HepG2 (cell line): ENCODE measurements around the gene RCE1. TPM values are rescaled to one million over a fixed set of nuclear protein-coding genes. Genes with fewer than 3 reads are reported as not detected.
A peak's percentile ranks its signal among the peaks of the same experiment; 100 is the strongest.

Experiments used
- AGO1 ChIP-seq: fragments of 200-400 bp; formaldehyde crosslinking; IDR thresholded peaks from 2 replicates; pipeline ENCODE4 v1.6.1; 2017; ENCODE audit warnings: mild to moderate bottlenecking, low read depth, low read length, moderate library complexity; ENCODE audit not compliant: poor library complexity, severe bottlenecking
- AKAP8 ChIP-seq: sonication (generic); formaldehyde crosslinking; IDR thresholded peaks from 2 replicates; pipeline ENCODE4 v1.5.1; 2020; ENCODE audit warnings: mild to moderate bottlenecking, missing genetic modification reagents
- ATRX ChIP-seq: sonication (generic); formaldehyde crosslinking; IDR thresholded peaks from 2 replicates; pipeline ENCODE4 v1.4.0; 2020; ENCODE audit warnings: missing genetic modification reagents, borderline replicate concordance
- FOXC1 ChIP-seq: sonication (generic); formaldehyde crosslinking; IDR thresholded peaks from 2 replicates; pipeline ENCODE4 v1.8.0; 2022; ENCODE audit warnings: mild to moderate bottlenecking, missing genetic modification reagents, borderline replicate concordance
- FOXM1 ChIP-seq: sonication (generic); formaldehyde crosslinking; IDR thresholded peaks from 2 replicates; pipeline ENCODE4 v1.5.0; 2020; ENCODE audit warnings: missing genetic modification reagents
- GABPB1 ChIP-seq: IDR thresholded peaks from 2 replicates; pipeline ENCODE4 v1.6.1; 2016; ENCODE audit warnings: mild to moderate bottlenecking, missing genetic modification reagents, moderate library complexity, missing compliant biosample characterization
- HES4 ChIP-seq: sonication (generic); formaldehyde crosslinking; IDR thresholded peaks from 2 replicates; pipeline ENCODE4 v1.9.0; 2021; ENCODE audit warnings: mild to moderate bottlenecking, missing genetic modification reagents, borderline replicate concordance
- MAZ ChIP-seq, 2 experiments: sonication (generic) in 1 of 2; formaldehyde crosslinking in 1 of 2; IDR thresholded peaks; 2 replicates each; pipeline versions ENCODE4 v1.5.0 to v1.6.1; 2012 to 2020; ENCODE audit warnings: low read depth in 2 of 2, mild to moderate bottlenecking in 2 of 2, borderline replicate concordance in 1 of 2, improper control_type of control experiment in 1 of 2, low read length in 1 of 2, missing genetic modification reagents in 1 of 2, moderate library complexity in 1 of 2
- PAWR ChIP-seq: sonication (generic); formaldehyde crosslinking; IDR thresholded peaks from 2 replicates; pipeline ENCODE4 v1.4.0; 2020; ENCODE audit warnings: missing genetic modification reagents, mild to moderate bottlenecking, borderline replicate concordance
- POLR2G ChIP-seq: fragments of 200-400 bp; formaldehyde crosslinking; IDR thresholded peaks from 2 replicates; pipeline ENCODE4 v1.6.1; 2018; ENCODE audit warnings: mild to moderate bottlenecking, low read depth, low read length, moderate library complexity
- RBFOX2 ChIP-seq: fragments of 200-400 bp; formaldehyde crosslinking; IDR thresholded peaks from 2 replicates; pipeline ENCODE4 v1.6.1; 2017; ENCODE audit warnings: low read depth, mild to moderate bottlenecking, low read length
- RFX1 ChIP-seq: fragments of 450-650 bp; IDR thresholded peaks from 2 replicates; pipeline ENCODE4 v1.6.1; 2017
- SIN3B ChIP-seq: fragments of 150-350 bp; IDR thresholded peaks from 2 replicates; pipeline ENCODE4 v1.6.1; 2014; ENCODE audit warnings: low read length
- SP4 ChIP-seq: sonication (generic); formaldehyde crosslinking; IDR thresholded peaks from 2 replicates; pipeline ENCODE4 v1.8.1; 2023; ENCODE audit warnings: mild to moderate bottlenecking, missing genetic modification reagents
- TCF12 ChIP-seq, 2 experiments: fragments of 450-650 bp in 1 of 2; sonication (generic) in 1 of 2; formaldehyde crosslinking in 1 of 2; IDR thresholded peaks; 2 replicates each; pipeline versions ENCODE4 v1.6.1 to v1.8.0; 2017 to 2022; ENCODE audit warnings: antibody characterized with exemption in 1 of 2, mild to moderate bottlenecking in 1 of 2, missing genetic modification reagents in 1 of 2, moderate library complexity in 1 of 2
- YEATS2 ChIP-seq: sonication (generic); formaldehyde crosslinking; IDR thresholded peaks from 2 replicates; pipeline ENCODE4 v1.4.0; 2020; ENCODE audit warnings: missing genetic modification reagents, borderline replicate concordance
- ZIK1 ChIP-seq: sonication (generic); formaldehyde crosslinking; IDR thresholded peaks from 2 replicates; pipeline ENCODE4 v1.5.0; 2020; ENCODE audit warnings: mild to moderate bottlenecking, low read depth, missing genetic modification reagents, borderline replicate concordance
- ZMYM3 ChIP-seq: sonication (generic); formaldehyde crosslinking; IDR thresholded peaks from 2 replicates; pipeline ENCODE4 v1.5.1; 2020; ENCODE audit warnings: mild to moderate bottlenecking, missing genetic modification reagents
- ZNF451 ChIP-seq: sonication (generic); formaldehyde crosslinking; IDR thresholded peaks from 2 replicates; pipeline ENCODE4 v1.5.0; 2020; ENCODE audit warnings: mild to moderate bottlenecking, missing genetic modification reagents
- ZNF616 ChIP-seq: sonication (generic); formaldehyde crosslinking; IDR thresholded peaks from 2 replicates; pipeline ENCODE4 v1.5.0; 2020; ENCODE audit warnings: low read depth, mild to moderate bottlenecking, missing genetic modification reagents
- polyA plus RNA-seq, 8 experiments: library from polyadenylated mRNA; depleted of rRNA in 3 of 8; stranded (reverse) in 7 of 8; unstranded in 1 of 8; fragments of >200 nt; fragmentation: Illumina TruSeq in 4 of 8; extraction: Trizol in 4 of 8; gene quantifications; 2 replicates each; pipeline versions ENCODE4 v1.2.1 to v1.2.3, GENCODE V29; 2011 to 2016; ENCODE audit warnings: low read depth in 4 of 8, missing spikeins in 1 of 8, mixed read lengths in 1 of 8; ENCODE audit not compliant: insufficient read depth in 1 of 8
- total RNA-seq, 5 experiments: library from RNA; depleted of rRNA; stranded (reverse); fragments of >200 nt; fragmentation: Illumina TruSeq; extraction: Trizol; gene quantifications; 2 replicates each; pipeline ENCODE4 v1.2.3, GENCODE V29; 2016; ENCODE audit warnings: low read depth in 1 of 5
- TF ChIP-seq, protein P1 (sequence below): sonication (generic); formaldehyde crosslinking; IDR thresholded peaks from 2 replicates; pipeline ENCODE4 v1.5.1; 2020; ENCODE audit warnings: mild to moderate bottlenecking, missing genetic modification reagents, moderate library complexity
- TF ChIP-seq, protein P2 (sequence below): IDR thresholded peaks from 2 replicates; pipeline ENCODE4 v1.4.0; 2020; ENCODE audit warnings: mild to moderate bottlenecking, missing genetic modification reagents
- TF ChIP-seq, protein P3 (sequence below): sonication (generic); formaldehyde crosslinking; IDR thresholded peaks from 2 replicates; pipeline ENCODE4 v1.4.0; 2020; ENCODE audit warnings: missing genetic modification reagents; ENCODE audit errors: not compliant biosample characterization

RCE1 gene
- total and polyA plus RNA-seq, 2 of the 13 experiments (the other 11 are each of a cell fraction or from before 2014, with no cell fraction given) = 22.2 to 22.4 TPM

DNA sequence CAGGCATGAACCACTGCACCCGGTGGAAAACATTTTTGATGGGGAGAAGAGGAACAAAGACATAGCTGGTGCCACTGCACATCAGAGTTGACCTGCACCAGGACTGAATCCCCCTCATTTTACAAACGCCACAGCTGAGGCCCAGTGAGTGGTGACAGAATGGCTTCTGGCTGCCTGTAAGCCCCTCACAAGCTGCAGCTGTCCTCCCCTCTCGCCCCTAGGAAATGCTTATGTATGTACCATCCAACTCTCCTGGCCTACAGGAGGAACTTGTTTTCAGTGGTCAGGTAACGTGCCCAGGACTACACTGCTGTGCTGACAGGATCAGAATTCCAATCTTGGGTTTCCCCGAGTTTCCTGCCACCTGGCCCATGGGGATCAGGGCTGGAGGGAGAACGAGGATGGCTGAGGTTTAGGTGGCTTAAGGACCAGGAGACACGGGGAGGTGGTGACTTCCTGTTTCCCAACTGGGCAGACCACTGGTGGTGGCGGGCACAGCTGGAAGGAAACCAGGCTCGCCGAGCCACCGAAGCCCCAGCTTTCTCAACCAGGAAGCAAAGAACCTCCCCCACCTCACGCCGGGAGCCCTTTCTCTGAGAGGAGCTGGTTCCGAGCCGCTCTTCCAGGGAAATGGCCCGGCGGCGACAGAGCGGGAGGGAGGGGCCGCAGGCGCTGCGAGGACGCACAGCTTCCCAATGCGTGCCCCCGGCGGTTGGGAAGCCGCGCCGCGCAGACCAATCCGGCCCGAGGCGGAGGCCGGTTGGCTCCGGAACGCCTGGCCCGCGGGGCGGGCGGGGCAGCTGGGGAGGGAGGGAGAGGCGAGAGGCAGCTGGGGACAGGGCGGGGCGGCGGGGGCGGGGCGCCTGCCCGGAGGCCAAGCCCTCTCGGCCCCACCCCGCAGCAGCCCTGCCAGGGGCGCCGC is 12.6 kb downstream of the RCE1 start (continued):
- TF ChIP-seq RBFOX2 (peak; percentile 66; the same call in 1 of the 2 replicates), PAWR (CRISPR knock-in tag) (no peak), RFX1 (no peak), SP4 (0 out of 2 replicates have a peak, but pooled peaks have one; percentile 37), FOXM1 (CRISPR knock-in tag) (no peak), YEATS2 (CRISPR knock-in tag) (no peak), ATRX (CRISPR knock-in tag) (no peak), ZNF451 (CRISPR knock-in tag) (no peak), MAZ (IDR thresholded peaks at IDR 0.05; ENCODE audit: borderline replicate concordance, low read depth, low read length) (peak; percentile 50; the same call in 1 of the 2 replicates), MAZ (CRISPR knock-in tag; IDR thresholded peaks at IDR 0.05; ENCODE audit: low read depth) (peak; percentile 73; the same call in 1 of the 2 replicates), GABPB1 (CRISPR knock-in tag) (peak; percentile 70; the same call in 1 of the 2 replicates), ZNF616 (CRISPR knock-in tag) (no peak), ZMYM3 (CRISPR knock-in tag) (no peak), POLR2G (peak; percentile 79), ZIK1 (CRISPR knock-in tag) (no peak), AKAP8 (CRISPR knock-in tag) (peak; percentile 96; the same call in 1 of the 2 replicates), SIN3B (no peak), FOXC1 (CRISPR knock-in tag) (no peak), TCF12 (IDR thresholded peaks at IDR 0.05) (no peak), TCF12 (CRISPR knock-in tag; IDR thresholded peaks at IDR 0.05) (no peak), HES4 (CRISPR knock-in tag) (no peak), AGO1 (peak; percentile 82)
- TF ChIP-seq, protein P1, sequence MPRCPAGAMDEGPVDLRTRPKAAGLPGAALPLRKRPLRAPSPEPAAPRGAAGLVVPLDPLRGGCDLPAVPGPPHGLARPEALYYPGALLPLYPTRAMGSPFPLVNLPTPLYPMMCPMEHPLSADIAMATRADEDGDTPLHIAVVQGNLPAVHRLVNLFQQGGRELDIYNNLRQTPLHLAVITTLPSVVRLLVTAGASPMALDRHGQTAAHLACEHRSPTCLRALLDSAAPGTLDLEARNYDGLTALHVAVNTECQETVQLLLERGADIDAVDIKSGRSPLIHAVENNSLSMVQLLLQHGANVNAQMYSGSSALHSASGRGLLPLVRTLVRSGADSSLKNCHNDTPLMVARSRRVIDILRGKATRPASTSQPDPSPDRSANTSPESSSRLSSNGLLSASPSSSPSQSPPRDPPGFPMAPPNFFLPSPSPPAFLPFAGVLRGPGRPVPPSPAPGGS (CRISPR knock-in tag) = no peak
- TF ChIP-seq, protein P2, sequence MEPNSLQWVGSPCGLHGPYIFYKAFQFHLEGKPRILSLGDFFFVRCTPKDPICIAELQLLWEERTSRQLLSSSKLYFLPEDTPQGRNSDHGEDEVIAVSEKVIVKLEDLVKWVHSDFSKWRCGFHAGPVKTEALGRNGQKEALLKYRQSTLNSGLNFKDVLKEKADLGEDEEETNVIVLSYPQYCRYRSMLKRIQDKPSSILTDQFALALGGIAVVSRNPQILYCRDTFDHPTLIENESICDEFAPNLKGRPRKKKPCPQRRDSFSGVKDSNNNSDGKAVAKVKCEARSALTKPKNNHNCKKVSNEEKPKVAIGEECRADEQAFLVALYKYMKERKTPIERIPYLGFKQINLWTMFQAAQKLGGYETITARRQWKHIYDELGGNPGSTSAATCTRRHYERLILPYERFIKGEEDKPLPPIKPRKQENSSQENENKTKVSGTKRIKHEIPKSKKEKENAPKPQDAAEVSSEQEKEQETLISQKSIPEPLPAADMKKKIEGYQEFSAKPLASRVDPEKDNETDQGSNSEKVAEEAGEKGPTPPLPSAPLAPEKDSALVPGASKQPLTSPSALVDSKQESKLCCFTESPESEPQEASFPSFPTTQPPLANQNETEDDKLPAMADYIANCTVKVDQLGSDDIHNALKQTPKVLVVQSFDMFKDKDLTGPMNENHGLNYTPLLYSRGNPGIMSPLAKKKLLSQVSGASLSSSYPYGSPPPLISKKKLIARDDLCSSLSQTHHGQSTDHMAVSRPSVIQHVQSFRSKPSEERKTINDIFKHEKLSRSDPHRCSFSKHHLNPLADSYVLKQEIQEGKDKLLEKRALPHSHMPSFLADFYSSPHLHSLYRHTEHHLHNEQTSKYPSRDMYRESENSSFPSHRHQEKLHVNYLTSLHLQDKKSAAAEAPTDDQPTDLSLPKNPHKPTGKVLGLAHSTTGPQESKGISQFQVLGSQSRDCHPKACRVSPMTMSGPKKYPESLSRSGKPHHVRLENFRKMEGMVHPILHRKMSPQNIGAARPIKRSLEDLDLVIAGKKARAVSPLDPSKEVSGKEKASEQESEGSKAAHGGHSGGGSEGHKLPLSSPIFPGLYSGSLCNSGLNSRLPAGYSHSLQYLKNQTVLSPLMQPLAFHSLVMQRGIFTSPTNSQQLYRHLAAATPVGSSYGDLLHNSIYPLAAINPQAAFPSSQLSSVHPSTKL (CRISPR knock-in tag) = no peak
- TF ChIP-seq, protein P3, sequence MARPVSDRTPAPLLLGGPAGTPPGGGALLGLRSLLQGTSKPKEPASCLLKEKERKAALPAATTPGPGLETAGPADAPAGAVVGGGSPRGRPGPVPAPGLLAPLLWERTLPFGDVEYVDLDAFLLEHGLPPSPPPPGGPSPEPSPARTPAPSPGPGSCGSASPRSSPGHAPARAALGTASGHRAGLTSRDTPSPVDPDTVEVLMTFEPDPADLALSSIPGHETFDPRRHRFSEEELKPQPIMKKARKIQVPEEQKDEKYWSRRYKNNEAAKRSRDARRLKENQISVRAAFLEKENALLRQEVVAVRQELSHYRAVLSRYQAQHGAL (CRISPR knock-in tag) = no peak
